22Rv1 (cell line): ENCODE results near the gene FLT4.

Source experiments
- H3K27ac ChIP-seq: fragments of 450-650 bp; 2 replicates; pipeline ENCODE4 v1.5.1; 2017
- CTCF ChIP-seq: fragments of 450-650 bp; IDR thresholded peaks from 2 replicates; pipeline ENCODE4 v1.5.1; 2017; ENCODE audit warnings: mild to moderate bottlenecking
- ZFX ChIP-seq: fragments of 450-650 bp; IDR thresholded peaks from 2 replicates; pipeline ENCODE4 v1.6.1; 2017; ENCODE audit warnings: antibody characterized with exemption, borderline replicate concordance

Gene FLT4

DNA sequence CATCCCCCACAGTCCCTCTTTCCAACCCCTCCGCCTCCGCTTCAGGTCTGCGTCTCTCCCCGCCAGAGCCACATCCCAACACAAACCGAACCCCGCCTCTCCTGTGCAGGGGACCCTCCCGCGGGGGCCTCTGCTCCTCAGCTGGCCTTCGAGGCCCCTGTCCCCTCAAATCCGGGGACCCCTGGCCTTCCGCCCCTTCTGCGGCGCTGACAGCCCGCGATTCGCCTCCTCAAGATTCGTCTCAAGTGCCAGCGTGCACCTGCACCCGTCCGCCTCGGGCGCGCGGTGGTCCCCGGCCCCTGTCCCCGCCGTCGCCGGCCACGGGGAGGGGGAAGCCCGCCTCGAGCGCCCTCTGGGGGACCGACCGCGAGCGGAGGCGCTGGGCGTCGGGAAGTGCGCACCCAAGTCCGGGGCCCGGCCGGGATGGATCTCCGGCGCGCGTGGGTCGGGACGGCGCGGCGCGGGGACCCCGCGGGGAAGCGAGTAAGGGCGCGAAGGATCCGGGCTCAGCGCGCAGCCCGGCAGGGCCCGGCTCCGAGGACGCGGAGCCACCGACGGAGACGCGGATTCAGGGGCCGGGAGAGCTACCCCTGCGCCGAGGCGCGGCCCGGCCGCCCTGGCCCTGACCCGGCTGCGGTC lies 623 bp downstream of the FLT4 start:
- no peak overlapping the region for H3K27ac ChIP-seq
- no peak for TF ChIP-seq ZFX
- TF ChIP-seq CTCF = peak; percentile 54

DNA sequence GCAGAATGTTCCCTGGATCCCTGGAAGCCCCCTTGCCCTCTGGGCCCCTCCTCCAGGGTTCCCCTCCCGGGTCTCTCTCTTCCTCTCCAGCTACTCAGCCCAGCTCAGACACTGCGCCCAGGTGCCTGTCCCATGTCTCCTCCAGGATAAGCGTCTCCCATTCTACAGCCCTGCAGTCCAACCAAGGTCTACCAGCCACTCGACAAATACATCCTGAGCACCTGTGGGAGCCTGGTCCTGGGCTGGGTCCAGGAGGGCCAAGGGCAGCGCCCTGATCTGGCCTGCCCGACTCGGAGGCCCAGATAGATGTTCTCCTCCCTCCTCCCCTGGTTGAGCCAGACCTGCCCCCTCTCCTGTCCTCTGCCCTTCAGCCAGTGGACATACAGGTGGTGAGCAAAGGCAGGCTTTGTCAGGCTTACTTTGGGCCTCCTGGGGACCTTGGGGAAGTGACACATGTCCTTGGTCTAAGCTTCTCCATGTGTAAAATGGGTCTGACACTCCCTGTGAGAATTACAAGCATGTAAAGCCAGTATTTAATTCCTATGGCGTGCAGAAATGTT lies 1.4 kb downstream of the FLT4 start:
- TF ChIP-seq ZFX (no peak), CTCF (no peak)
- no peak overlapping the region for H3K27ac ChIP-seq

- no peak overlapping the region for H3K27ac ChIP-seq
- TF ChIP-seq ZFX = no peak
- TF ChIP-seq CTCF = no peak
Observed at GRCh38 chr5:180647465-180647864, 1.9 kb downstream of the FLT4 start.

DNA sequence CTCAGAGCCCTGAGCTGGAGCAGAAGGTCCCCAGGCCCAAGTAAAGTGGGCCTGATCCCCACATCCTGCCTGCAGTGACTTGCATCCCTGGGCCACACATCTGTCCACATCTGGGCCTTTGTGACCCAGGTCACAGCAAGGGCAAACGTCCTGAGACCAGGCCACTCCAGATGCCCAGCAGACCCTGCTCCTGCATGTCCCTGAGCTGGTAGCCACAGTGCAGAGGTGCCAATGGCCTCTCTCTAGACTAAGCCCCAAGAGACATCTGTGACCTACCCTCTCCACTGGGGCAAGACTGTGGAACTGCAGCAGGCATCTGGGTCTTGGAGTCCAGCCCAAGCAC lies 2.5 kb downstream of the FLT4 start:
- no peak for TF ChIP-seq CTCF
- no peak for TF ChIP-seq ZFX
- no peak overlapping the region for H3K27ac ChIP-seq

DNA sequence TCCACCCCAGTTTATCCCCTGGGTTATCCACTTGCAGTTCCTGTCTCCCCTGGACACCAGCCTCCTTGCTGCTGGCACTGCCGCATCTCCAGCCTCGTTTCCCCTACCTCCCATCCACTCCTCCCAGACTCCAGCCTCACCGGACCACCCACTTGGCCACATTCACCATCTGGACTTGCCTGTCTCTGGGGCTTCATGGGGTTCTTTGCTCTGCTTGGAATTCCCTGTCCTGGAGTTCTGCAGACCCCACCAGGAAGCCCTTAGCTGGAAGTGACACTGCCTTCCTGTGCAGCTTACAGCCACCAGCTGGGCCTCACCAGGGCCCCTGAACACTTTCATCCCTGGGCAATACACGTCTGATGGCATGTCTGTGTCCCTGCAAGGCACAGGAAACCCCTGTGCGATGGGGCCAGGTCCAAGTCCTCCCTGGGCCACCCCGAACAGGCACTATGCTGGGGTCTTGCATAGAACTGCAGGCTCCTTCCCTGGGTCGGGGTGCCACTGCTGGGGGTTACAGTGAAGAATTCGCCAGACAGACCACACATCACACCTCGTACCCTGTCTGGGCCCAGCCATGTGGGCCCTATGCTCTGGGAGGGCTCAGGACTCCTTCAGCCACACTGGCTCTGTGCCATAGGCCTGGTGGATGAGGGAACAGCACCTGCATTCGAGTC lies 3.0 kb downstream of the FLT4 start:
- TF ChIP-seq ZFX (no peak), CTCF (no peak)
- no peak overlapping the region for H3K27ac ChIP-seq

GRCh38 chr5:180645274-180646204 lies 3.9 kb downstream of the FLT4 start:
- H3K27ac ChIP-seq = no peak overlapping the region

More at GRCh38 chr5:180645274-180646204, 3.9 kb downstream of the FLT4 start:
- no peak for TF ChIP-seq ZFX
- no peak for TF ChIP-seq CTCF
